ENCODE results near the gene PDE7B. TPM values are rescaled to one million over a fixed set of nuclear protein-coding genes. Genes with fewer than 3 reads are reported as not detected.

PDE7B gene
- total RNA-seq, 1 experiment from 2014 or later = 0.03 TPM

DNA sequence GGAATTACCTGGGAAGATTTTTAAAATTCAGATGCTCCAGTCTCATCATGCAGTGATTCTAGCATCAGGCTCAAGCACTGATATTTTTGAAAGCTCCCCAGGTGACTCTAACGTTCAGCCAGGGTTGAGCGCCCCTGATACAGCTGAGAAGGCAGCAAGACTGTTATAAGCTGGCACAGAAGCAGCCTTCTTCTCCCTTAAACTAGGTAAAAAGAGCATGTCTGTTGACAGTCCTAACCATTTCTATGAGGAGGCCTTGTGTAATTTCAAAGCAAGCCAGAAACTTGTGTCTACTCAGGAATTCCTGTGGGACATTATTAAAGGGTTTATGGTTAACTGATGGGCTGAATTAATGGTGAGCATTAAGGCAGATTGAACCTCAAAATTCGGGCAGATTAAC lies 141.9 kb downstream of the PDE7B start:
- ChIA-PET POLR2A (no interaction called here), CTCF (no interaction called here)
- Histone ChIP-seq H3K9me3 (ENCODE audit: control insufficient read depth, insufficient read depth, low read depth, low read length) (no peaks in the 10 kb centered on the region), H3K27me3 (ENCODE audit: control insufficient read depth, insufficient read depth, low read length) (no peaks in the 10 kb centered on the region), H3K27ac (ENCODE audit: low read length) (no peak overlapping the region), H3K36me3 (ENCODE audit: control insufficient read depth, insufficient read depth, low read length) (no peaks in the 10 kb centered on the region), H3K4me1 (ENCODE audit: control insufficient read depth, insufficient read depth, low read length) (no peaks in the 10 kb centered on the region), H3K4me3 (ENCODE audit: low read depth in 2 of 2, low read length in 2 of 2) (no peak overlapping the region)
- BruUV-seq (replicated peaks) = no TSS peak
- intact Hi-C loops (cut with micrococcal nuclease; ENCODE audit: unreplicated experiment) (no loop called here), in situ Hi-C loops (cut with HindIII; ENCODE audit: low pct_unique_long_range_greater_than_20kb, low sequenced_read_pairs) (no loop called here)
- DNase-seq (ENCODE audit: low read depth, low spot score) = no peak
- TF ChIP-seq POLR2AphosphoS5 (IDR thresholded peaks at IDR 0.05; ENCODE audit: low read depth, low read length) (no peak), TCF7L2 (IDR thresholded peaks at IDR 0.05; ENCODE audit: low read depth, low read length) (no peak), SIN3A (IDR thresholded peaks at IDR 0.05; ENCODE audit: borderline replicate concordance, insufficient read depth, low read depth, low read length) (no peak)
- TF ChIP-seq, protein P1, sequence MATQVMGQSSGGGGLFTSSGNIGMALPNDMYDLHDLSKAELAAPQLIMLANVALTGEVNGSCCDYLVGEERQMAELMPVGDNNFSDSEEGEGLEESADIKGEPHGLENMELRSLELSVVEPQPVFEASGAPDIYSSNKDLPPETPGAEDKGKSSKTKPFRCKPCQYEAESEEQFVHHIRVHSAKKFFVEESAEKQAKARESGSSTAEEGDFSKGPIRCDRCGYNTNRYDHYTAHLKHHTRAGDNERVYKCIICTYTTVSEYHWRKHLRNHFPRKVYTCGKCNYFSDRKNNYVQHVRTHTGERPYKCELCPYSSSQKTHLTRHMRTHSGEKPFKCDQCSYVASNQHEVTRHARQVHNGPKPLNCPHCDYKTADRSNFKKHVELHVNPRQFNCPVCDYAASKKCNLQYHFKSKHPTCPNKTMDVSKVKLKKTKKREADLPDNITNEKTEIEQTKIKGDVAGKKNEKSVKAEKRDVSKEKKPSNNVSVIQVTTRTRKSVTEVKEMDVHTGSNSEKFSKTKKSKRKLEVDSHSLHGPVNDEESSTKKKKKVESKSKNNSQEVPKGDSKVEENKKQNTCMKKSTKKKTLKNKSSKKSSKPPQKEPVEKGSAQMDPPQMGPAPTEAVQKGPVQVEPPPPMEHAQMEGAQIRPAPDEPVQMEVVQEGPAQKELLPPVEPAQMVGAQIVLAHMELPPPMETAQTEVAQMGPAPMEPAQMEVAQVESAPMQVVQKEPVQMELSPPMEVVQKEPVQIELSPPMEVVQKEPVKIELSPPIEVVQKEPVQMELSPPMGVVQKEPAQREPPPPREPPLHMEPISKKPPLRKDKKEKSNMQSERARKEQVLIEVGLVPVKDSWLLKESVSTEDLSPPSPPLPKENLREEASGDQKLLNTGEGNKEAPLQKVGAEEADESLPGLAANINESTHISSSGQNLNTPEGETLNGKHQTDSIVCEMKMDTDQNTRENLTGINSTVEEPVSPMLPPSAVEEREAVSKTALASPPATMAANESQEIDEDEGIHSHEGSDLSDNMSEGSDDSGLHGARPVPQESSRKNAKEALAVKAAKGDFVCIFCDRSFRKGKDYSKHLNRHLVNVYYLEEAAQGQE (IDR thresholded peaks at IDR 0.05; ENCODE audit: insufficient read depth in 1 of 2, low read depth in 2 of 2, low read length in 1 of 2) = no peak
- TF ChIP-seq, protein P2, sequence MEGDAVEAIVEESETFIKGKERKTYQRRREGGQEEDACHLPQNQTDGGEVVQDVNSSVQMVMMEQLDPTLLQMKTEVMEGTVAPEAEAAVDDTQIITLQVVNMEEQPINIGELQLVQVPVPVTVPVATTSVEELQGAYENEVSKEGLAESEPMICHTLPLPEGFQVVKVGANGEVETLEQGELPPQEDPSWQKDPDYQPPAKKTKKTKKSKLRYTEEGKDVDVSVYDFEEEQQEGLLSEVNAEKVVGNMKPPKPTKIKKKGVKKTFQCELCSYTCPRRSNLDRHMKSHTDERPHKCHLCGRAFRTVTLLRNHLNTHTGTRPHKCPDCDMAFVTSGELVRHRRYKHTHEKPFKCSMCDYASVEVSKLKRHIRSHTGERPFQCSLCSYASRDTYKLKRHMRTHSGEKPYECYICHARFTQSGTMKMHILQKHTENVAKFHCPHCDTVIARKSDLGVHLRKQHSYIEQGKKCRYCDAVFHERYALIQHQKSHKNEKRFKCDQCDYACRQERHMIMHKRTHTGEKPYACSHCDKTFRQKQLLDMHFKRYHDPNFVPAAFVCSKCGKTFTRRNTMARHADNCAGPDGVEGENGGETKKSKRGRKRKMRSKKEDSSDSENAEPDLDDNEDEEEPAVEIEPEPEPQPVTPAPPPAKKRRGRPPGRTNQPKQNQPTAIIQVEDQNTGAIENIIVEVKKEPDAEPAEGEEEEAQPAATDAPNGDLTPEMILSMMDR (IDR thresholded peaks at IDR 0.05) = no peak
- ATAC-seq = no peak

DNA sequence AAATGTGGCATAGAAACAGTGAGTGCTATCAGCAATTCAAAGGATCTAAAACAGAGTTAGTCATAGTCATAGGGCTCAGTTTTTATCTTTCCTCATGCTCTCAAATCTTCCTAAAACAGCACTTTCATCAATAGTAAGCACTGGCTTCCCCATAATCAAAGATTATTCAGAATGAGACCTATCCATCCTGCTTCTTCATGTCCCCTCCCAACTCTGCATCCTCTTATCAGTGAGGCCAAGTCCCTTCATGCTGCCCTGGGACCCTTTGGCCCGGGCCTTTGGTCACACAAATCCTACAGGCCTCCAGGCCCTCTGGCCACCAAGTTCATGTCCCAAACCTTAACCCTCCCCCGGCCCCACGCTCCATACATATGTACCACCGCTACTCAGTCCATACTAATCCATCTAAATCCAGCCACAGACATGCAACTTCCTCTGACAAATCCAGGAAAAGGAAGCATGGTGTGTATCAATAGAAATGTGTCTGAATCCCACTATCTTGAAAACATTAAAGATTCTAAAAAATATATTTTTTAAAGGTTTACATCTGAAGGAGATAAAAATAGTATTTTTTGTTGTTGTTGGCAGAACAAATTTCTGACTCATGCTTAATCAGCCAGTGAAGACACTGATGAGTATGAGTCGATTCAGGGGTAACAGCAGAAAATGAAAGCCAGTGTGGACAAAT lies 143.5 kb downstream of the PDE7B start:
- no peaks in the 10 kb centered on the region for H3K36me3 ChIP-seq (ENCODE audit: control insufficient read depth, insufficient read depth, low read length)
- in situ Hi-C loops (cut with HindIII; ENCODE audit: low pct_unique_long_range_greater_than_20kb, low sequenced_read_pairs) = no loop called here
- H3K27ac ChIP-seq (ENCODE audit: low read length) = no peak overlapping the region
- no peak overlapping the region for H3K4me3 ChIP-seq (ENCODE audit: low read depth in 2 of 2, low read length in 2 of 2)
- BruUV-seq (replicated peaks) = no TSS peak
- DNase-seq (ENCODE audit: low read depth, low spot score) (peak; percentile 12), ATAC-seq (no peak)
- intact Hi-C loops (cut with micrococcal nuclease; ENCODE audit: unreplicated experiment) = no loop called here
- ChIA-PET CTCF (no interaction called here), POLR2A (no interaction called here)
- TF ChIP-seq TCF7L2 (IDR thresholded peaks at IDR 0.05; ENCODE audit: low read depth, low read length) = no peak
- TF ChIP-seq, protein P1 (IDR thresholded peaks at IDR 0.05; ENCODE audit: insufficient read depth in 1 of 2, low read depth in 2 of 2, low read length in 1 of 2) = no peak
- no peak for TF ChIP-seq POLR2AphosphoS5 (IDR thresholded peaks at IDR 0.05; ENCODE audit: low read depth, low read length)
- TF ChIP-seq, protein P2 (IDR thresholded peaks at IDR 0.05) = no peak
- no peak for TF ChIP-seq SIN3A (IDR thresholded peaks at IDR 0.05; ENCODE audit: borderline replicate concordance, insufficient read depth, low read depth, low read length)
- no peaks in the 10 kb centered on the region for H3K4me1 ChIP-seq (ENCODE audit: control insufficient read depth, insufficient read depth, low read length)
- H3K9me3 ChIP-seq (ENCODE audit: control insufficient read depth, insufficient read depth, low read depth, low read length) = no peaks in the 10 kb centered on the region
- H3K27me3 ChIP-seq (ENCODE audit: control insufficient read depth, insufficient read depth, low read length) = no peaks in the 10 kb centered on the region

All from Panc1 (cell line).